HG03025 (cell line): ENCODE data around the gene SLC17A8.
"Not testable (repeated sequence)": the region's sequence is repeated elsewhere in the genome, so short reads cannot be mapped to it uniquely, and the experiment has no call there.

ENCODE experiments used
- ATAC-seq: cut with Tn5 transposase; IDR thresholded peaks from one replicate; pipeline ENCODE4 v1.9.1; 2021; ENCODE audit warnings: mild to moderate bottlenecking, moderate library complexity; ENCODE audit not compliant: unreplicated experiment, low FRiP score

The SLC17A8 gene

GRCh38 chr12:100414739-100415138, 57.9 kb downstream of the SLC17A8 start:
- no peak for ATAC-seq

- ATAC-seq: no peak
These were observed 65.8 kb downstream of the SLC17A8 start for GRCh38 chr12:100422646-100423045.

GRCh38 chr12:100426145-100426544, 69.3 kb downstream of the SLC17A8 start:
- ATAC-seq: no peak

- no peak for ATAC-seq
These were observed 70.2 kb downstream of the SLC17A8 start for GRCh38 chr12:100427078-100427477.

GRCh38 chr12:100430251-100430650, 73.4 kb downstream of the SLC17A8 start:
- not testable (repeated sequence) for ATAC-seq

- no peak for ATAC-seq
These were observed 76.8 kb downstream of the SLC17A8 start for GRCh38 chr12:100433701-100434100.

- no peak for ATAC-seq
These were observed 77.3 kb downstream of the SLC17A8 start for GRCh38 chr12:100434177-100434576.

- no peak for ATAC-seq
These were observed 79.1 kb downstream of the SLC17A8 start for GRCh38 chr12:100435957-100436356.

- no peak for ATAC-seq
These were observed 80.4 kb downstream of the SLC17A8 start for GRCh38 chr12:100437038-100437841.

- ATAC-seq: no peak
These were observed 82.9 kb downstream of the SLC17A8 start for GRCh38 chr12:100439797-100440196.

GRCh38 chr12:100442403-100442802, 85.5 kb downstream of the SLC17A8 start:
- ATAC-seq: no peak

GRCh38 chr12:100443434-100443833, 86.6 kb downstream of the SLC17A8 start:
- ATAC-seq: no peak

- no peak for ATAC-seq
These were observed 88.2 kb downstream of the SLC17A8 start for GRCh38 chr12:100445081-100445481.

- no peak for ATAC-seq
These were observed 90.5 kb downstream of the SLC17A8 start for GRCh38 chr12:100447381-100447780.

- no peak for ATAC-seq
These were observed 91.8 kb downstream of the SLC17A8 start for GRCh38 chr12:100448656-100449055.

- ATAC-seq: no peak
These were observed 93.9 kb downstream of the SLC17A8 start for GRCh38 chr12:100450735-100451134.

GRCh38 chr12:100453951-100454350, 97.1 kb downstream of the SLC17A8 start:
- ATAC-seq: no peak

- no peak for ATAC-seq
These were observed 99.0 kb downstream of the SLC17A8 start for GRCh38 chr12:100455896-100456295.

- no peak for ATAC-seq
These were observed 101.3 kb downstream of the SLC17A8 start for GRCh38 chr12:100458191-100458590.

GRCh38 chr12:100460702-100461101, 103.8 kb downstream of the SLC17A8 start:
- no peak for ATAC-seq

GRCh38 chr12:100461330-100461973, 104.6 kb downstream of the SLC17A8 start:
- no peak for ATAC-seq

GRCh38 chr12:100463661-100464060, 106.8 kb downstream of the SLC17A8 start:
- no peak for ATAC-seq
